Gastroesophageal sphincter (tissue), 3 donors: ENCODE results near the gene CCDC3.

Source experiments
- POLR2AphosphoS5 ChIP-seq: sonication (generic); formaldehyde crosslinking; IDR thresholded peaks from one replicate; pipeline ENCODE4 v1.6.1; 2017; ENCODE audit warnings: antibody characterized with exemption
- TF ChIP-seq, protein P1 (sequence below), 4 experiments: fragments of 200-600 bp in 2 of 4; fragments of 450-650 bp in 2 of 4; sonication (generic) in 1 of 4; IDR thresholded peaks; one replicate each; pipeline ENCODE4 v1.5.1; 2017 to 2019; ENCODE audit warnings: antibody characterized with exemption in 4 of 4, mild to moderate bottlenecking in 2 of 4, moderate library complexity in 2 of 4

DNA sequence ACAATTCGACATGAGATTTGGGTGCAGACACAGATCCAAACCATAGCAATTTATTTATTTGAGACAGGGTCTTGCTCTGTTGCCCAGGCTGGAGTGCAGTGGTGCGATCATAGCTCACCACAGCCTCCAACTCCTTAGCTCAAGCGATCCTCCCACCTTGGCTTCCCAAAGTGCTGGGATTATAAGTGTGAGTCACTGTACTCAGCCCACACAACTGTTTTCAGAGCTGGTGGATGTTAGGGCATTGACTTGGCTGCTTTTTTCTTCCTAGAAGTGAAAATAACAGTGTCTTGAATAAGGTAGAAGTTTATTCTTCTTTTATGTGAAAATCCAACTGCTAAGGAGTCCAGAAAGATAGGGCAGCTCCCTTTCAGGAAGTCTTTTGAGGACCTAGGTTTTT is 132.1 kb downstream of the CCDC3 start:
- TF ChIP-seq, protein P1, sequence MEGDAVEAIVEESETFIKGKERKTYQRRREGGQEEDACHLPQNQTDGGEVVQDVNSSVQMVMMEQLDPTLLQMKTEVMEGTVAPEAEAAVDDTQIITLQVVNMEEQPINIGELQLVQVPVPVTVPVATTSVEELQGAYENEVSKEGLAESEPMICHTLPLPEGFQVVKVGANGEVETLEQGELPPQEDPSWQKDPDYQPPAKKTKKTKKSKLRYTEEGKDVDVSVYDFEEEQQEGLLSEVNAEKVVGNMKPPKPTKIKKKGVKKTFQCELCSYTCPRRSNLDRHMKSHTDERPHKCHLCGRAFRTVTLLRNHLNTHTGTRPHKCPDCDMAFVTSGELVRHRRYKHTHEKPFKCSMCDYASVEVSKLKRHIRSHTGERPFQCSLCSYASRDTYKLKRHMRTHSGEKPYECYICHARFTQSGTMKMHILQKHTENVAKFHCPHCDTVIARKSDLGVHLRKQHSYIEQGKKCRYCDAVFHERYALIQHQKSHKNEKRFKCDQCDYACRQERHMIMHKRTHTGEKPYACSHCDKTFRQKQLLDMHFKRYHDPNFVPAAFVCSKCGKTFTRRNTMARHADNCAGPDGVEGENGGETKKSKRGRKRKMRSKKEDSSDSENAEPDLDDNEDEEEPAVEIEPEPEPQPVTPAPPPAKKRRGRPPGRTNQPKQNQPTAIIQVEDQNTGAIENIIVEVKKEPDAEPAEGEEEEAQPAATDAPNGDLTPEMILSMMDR (IDR thresholded peaks at IDR 0.05) = no peak
- no peak for TF ChIP-seq POLR2AphosphoS5
